ENCODE measurements around the gene METTL25B.
"Not testable (repeated sequence)": the region's sequence is repeated elsewhere in the genome, so short reads cannot be mapped to it uniquely, and the experiment has no call there.

METTL25B gene

GRCh38 chr1:156750191-156750672 is 22.0 kb downstream of the METTL25B start:
- DNase-seq = peak; percentile 78

GRCh38 chr1:156750711-156751450 is 22.6 kb downstream of the METTL25B start:
- peak; percentile 50 for DNase-seq

- DNase-seq = no peak
Observed at GRCh38 chr1:156751451-156751756, 23.1 kb downstream of the METTL25B start, which contains the start of gene HDGF. TSS of gene HDGF (minus strand) at chr1:156751675. CDS start at chr1:156751429, 246 bp downstream.

- peak; percentile 97 for DNase-seq
Observed at GRCh38 chr1:156751757-156752481, 23.6 kb downstream of the METTL25B start.

GRCh38 chr1:156752843-156753482 is 24.7 kb downstream of the METTL25B start:
- DNase-seq = peak; percentile 69

GRCh38 chr1:156754219-156754618 is 25.9 kb downstream of the METTL25B start:
- DNase-seq = no peak

- peak; percentile 80 for DNase-seq
Observed at GRCh38 chr1:156755527-156755950, 27.3 kb downstream of the METTL25B start.

- peak; percentile 35 for DNase-seq
Observed at GRCh38 chr1:156756355-156756754, 28.1 kb downstream of the METTL25B start.

- peak; percentile 77 for DNase-seq
Observed at GRCh38 chr1:156757572-156758253, 29.4 kb downstream of the METTL25B start.

- DNase-seq = peak; percentile 49
Observed at GRCh38 chr1:156760092-156760795, 32.0 kb downstream of the METTL25B start.

GRCh38 chr1:156760796-156761104 is 32.5 kb downstream of the METTL25B start:
- no peak for DNase-seq

- DNase-seq = not testable (repeated sequence)
Observed at GRCh38 chr1:156765136-156765535, 36.9 kb downstream of the METTL25B start.

GRCh38 chr1:156765666-156766065 is 37.4 kb downstream of the METTL25B start:
- peak; percentile 55 for DNase-seq

GRCh38 chr1:156766298-156767100 is 38.2 kb downstream of the METTL25B start:
- peak; percentile 32 for DNase-seq

- peak; percentile 100 for DNase-seq
Observed at GRCh38 chr1:156767101-156767878, 39.0 kb downstream of the METTL25B start, which contains the start of gene PRCC. TSS of gene PRCC (plus strand) at chr1:156767535. CDS start at chr1:156767772, 237 bp downstream.

- DNase-seq = peak; percentile 56
Observed at GRCh38 chr1:156767879-156768604, 39.8 kb downstream of the METTL25B start.

- DNase-seq = no peak
Observed at GRCh38 chr1:156768610-156769295, 40.5 kb downstream of the METTL25B start.

GRCh38 chr1:156772222-156772621 is 44.0 kb downstream of the METTL25B start:
- DNase-seq = no peak

Data from hematopoietic multipotent progenitor cell treated with erythropoietin and hydrocortisone succinate and interleukin-3 and kit ligand, for 6 days (in vitro differentiated cells).